Muscle of back (tissue), 13 donors: Measurements from ENCODE around the gene SLFN11. TPM values are rescaled to one million over a fixed set of nuclear protein-coding genes. Genes with fewer than 3 reads are reported as not detected.
"Not testable (repeated sequence)": the region's sequence is repeated elsewhere in the genome, so short reads cannot be mapped to it uniquely, and the experiment has no call there.

Source experiments
- DNase-seq, 3 donors: peaks; one replicate each; pipeline versions ENCODE4 v3.0.0 to v3.0.0-alpha.2; 2013
- long read RNA-seq, 9 donors: transcript quantifications; one replicate each; lab custom pipeline, GENCODE V29; 2026
- polyA plus RNA-seq, 10 donors: library from polyadenylated mRNA; unstranded; fragments of 120-200 nt; gene quantifications; one replicate each; pipeline ENCODE4 v1.2.1, GENCODE V29; 2013; ENCODE audit not compliant: insufficient read length in 10 of 10

Gene SLFN11, protein sequence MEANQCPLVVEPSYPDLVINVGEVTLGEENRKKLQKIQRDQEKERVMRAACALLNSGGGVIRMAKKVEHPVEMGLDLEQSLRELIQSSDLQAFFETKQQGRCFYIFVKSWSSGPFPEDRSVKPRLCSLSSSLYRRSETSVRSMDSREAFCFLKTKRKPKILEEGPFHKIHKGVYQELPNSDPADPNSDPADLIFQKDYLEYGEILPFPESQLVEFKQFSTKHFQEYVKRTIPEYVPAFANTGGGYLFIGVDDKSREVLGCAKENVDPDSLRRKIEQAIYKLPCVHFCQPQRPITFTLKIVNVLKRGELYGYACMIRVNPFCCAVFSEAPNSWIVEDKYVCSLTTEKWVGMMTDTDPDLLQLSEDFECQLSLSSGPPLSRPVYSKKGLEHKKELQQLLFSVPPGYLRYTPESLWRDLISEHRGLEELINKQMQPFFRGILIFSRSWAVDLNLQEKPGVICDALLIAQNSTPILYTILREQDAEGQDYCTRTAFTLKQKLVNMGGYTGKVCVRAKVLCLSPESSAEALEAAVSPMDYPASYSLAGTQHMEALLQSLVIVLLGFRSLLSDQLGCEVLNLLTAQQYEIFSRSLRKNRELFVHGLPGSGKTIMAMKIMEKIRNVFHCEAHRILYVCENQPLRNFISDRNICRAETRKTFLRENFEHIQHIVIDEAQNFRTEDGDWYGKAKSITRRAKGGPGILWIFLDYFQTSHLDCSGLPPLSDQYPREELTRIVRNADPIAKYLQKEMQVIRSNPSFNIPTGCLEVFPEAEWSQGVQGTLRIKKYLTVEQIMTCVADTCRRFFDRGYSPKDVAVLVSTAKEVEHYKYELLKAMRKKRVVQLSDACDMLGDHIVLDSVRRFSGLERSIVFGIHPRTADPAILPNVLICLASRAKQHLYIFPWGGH
- 10 to 100 TPM in 7 of 10 donors, 1 to 10 TPM in 3; 7.5 to 19.9 (median 14.2) TPM for polyA plus RNA-seq
- long read RNA-seq, donor 1 = 0 reads
- long read RNA-seq, donor 2 = 0 reads
- long read RNA-seq, donor 3 = 0 reads
- long read RNA-seq, donor 4, partial matches to known transcripts = 0 of 1 reads
- long read RNA-seq, donor 4, other reads (novel, unspliced or antisense) = 0 of 1 reads
- long read RNA-seq, donor 5 = 0 reads
- long read RNA-seq, donor 6, partial matches to known transcripts = 0 of 2 reads
- long read RNA-seq, donor 6, other reads (novel, unspliced or antisense) = 0 of 2 reads
- long read RNA-seq, donor 7 = 0 reads
- long read RNA-seq, donor 8, partial matches to known transcripts = 0 of 1 reads
- long read RNA-seq, donor 8, other reads (novel, unspliced or antisense) = 0 of 1 reads
- long read RNA-seq, donor 9 = 0 reads

DNA sequence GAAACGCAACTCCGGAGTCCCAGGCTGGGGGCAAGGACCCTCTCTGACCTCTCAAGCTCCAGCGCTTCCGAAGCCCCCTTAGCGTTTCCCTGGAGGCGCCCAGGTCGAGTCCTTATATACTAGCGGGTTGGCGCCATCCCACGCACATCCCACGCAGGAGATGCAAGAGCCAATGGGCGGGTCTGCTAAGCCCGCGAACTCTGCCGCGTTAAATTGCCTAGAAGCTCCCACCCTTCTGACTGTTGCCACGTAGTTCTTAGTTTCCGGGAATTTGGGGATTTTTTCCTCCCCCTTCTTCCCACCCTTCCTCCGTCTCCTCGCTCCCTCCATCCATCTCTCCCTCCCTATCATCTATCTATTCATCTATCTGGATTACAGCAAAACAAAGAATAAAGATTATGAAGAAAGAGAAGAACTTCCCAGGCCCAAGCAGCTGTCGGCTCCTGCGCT, at the start of gene SLFN11:
SLFN11 (minus strand) TSS at position 88 of the 450 bp plus-strand sequence. CDS start 9,814 bp downstream, outside the sequence.
- DNase-seq = peak; percentile 88 to 91 (median 90)

DNA sequence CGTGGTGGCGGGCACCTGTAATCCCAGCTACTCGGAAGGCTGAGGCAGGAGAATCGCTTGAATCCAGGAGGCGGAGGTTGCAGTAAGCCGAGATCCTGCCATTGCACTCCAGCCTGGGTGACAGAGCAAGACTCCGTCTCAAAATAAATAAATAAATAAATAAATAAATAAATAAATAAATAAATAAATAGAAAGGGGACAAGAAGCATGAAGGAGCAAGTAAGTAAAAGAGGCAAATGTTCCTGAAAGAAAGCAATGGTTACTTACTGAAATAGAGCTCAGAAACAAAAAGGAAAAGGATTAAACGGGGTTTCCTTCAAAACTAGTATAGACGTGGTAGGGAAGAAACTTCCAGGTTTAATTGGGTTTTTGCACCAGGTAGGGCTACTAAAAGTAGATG, 47.6 kb upstream of the SLFN11 start:
- not testable (repeated sequence) for DNase-seq

DNA sequence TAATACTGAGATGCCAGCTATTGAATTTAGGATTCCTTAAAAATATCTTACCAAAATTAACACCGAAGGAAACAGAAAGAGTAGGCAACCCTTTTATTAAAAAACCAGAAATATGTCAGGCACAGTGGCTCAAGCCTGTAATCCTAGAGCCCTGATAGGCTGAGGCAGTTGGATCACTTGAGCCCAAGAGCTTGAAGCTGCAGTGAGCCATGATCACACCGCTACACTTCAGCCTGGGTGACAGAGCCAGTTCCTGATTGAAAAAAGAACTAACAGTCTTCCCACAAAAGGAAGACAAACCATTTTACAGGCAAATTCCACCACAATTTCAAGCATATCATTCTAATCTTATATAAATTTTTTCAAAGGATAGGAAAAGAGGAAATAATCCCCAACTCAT, 43.2 kb upstream of the SLFN11 start:
- no peak for DNase-seq

DNA sequence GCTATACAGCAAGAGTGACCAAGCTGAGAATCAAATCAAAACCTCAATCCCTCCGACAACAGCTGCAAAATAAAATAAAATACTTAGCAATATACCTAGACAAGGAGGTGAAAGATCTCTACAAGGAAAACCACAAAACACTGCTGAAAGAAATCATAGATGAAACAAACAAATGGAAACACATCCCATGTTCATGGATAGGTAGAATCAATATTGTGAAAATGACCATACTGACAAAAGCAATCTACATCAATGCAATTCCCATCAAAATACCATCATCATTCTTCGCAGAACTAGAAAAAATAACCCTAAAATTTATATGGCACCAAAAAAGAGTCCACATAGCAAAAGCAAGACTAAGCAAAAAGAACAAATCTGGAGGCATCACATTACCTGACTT, 41.3 kb upstream of the SLFN11 start:
- DNase-seq = not testable (repeated sequence)

DNA sequence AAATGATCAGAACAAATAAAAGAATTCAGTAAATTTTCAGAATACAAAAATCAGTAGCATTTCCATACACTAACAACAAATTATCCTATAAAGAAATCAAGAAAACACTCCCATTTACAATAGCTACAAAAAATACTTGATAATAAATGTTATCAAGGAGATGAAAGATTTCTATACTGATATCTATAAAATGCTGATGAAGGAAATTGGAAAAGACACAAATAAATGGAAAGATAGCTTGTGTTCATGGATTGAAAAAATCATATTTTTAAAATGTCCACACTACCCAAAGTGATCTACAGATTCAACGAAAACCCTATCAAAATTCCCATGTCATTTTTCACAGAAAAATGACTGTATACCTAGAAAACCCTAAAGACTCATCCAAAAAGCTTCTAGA, 40.8 kb upstream of the SLFN11 start:
- DNase-seq = no peak

DNA sequence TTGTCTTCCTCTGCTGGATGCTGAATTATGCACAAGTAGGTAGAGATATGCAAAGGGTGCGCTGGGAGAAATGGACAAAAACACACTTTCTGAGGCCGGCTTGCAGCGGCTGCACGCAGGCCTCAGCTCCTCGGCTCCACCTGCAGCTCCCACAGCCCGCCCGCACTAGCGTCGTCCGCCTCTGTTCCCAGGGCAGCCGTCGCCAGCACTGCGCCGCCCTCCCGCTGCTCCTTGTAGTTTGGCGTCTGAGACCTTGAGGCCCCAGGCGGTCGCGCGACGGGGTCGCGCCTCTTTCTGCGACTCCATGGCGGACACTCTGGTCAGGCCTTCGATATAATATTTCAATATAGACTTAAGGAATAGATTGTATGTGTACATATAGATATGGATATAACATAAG, 34.1 kb upstream of the SLFN11 start:
- no peak for DNase-seq

DNA sequence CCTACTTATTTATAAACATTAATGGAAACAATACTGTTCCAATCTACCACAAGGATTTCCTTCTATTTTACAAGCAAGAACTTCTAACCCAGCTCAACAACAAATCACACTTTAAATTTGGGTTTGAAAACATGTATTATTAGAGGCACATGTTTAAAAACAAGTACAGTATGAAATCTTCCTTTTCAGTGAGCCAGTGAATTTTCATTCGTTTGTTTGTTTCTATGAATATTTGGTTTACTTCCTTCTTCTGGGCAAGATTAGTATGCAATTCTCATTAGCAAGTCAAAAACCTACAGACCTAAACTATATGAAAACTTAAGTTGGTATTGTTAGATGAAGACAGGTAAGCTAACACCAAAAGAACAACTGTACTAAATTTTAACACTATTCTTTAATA, 33.1 kb upstream of the SLFN11 start:
- DNase-seq = no peak

DNA sequence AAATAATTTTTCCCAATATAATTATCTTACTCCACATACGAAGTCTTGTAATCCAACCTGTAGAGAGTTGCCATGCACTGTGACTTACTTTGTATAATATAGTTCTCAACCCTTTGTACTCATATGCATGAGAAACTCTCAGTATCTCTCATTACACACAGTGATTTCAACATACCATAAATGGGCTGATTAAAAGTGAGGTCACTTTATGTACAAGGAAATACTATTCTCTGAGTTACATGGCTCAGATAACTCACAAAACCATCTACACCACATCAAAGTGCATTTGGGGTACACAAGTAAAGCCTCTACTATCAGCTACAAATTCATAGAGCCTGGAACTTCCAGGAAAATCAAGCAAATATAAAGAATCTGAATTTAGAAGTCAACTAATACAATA, 30.9 kb upstream of the SLFN11 start:
- DNase-seq = no peak

DNA sequence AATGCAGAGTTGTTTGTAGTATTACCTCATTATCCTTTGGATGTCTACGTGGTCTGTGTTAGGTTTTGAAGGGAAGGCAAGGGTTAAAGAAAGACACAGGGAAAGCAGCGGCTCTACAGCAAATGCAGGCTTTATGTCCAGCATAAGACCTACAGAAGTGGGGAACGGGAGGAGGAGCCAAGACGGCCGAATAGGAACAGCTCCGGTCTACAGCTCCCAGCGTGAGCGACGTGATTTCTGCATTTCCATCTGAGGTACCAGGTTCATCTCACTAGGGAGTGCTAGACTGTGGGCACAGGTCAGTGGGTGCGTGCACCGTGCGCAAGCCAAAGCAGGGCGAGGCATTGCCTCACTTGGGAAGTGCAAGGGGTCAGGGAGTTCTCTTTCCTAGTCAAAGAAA, 20.4 kb upstream of the SLFN11 start:
- not testable (repeated sequence) for DNase-seq

DNA sequence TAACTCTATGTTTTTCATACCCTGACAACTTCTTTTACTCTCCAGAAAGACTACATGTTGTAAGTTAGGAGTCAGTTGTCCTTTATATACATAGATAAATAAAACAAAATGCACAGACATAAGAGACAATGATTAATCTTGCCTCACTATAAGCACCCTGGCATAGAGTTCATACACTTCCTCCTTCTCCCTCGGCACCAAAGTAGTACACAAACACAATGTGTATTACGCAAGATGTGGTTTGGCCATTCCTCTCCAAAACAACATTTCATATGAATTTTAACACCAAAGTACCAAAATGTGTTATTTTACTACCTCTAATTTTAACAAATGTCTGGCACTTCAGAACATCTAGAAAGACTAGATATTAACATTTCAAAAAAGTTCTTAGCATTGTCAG, 17.2 kb upstream of the SLFN11 start:
- DNase-seq = no peak

DNA sequence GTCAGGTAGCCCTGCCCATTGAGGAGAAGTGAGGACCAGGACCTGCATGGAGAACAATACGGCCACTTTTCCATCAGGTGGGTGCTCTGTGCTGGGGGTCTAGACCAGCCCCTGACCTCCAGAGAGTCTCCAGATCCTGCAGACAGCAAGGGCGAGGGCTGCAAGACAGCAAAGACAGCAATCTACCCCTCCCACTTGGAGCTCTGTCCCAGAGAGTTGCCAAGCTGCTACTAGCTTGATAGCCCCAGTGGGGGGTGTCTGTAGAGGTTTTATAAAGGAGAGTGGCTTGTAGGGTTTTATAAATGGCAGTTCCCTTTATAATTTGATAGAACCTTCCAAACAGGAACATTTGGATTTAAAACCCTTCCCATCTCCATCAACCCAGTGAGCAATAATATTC, 16.7 kb upstream of the SLFN11 start:
- DNase-seq = no peak

DNA sequence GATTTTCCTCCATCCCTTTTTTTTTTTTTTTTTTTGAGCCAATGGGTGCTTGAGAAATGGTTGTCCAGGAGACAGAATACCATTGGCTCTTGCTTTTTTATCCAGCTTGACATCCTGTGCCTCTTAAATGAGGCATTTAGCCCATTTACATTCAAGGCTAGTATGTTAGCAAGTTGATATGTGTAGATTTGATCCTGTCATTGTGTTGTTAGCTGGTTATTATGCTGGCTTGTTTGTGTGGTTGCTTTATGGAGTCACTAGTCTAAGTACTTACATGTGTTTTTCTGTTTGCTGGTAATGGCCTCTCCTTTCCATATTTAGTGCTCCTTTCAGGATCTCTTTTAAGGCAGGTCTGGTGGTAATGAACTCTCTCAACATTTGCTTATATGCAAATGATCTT, 14.1 kb upstream of the SLFN11 start:
- DNase-seq = no peak

DNA sequence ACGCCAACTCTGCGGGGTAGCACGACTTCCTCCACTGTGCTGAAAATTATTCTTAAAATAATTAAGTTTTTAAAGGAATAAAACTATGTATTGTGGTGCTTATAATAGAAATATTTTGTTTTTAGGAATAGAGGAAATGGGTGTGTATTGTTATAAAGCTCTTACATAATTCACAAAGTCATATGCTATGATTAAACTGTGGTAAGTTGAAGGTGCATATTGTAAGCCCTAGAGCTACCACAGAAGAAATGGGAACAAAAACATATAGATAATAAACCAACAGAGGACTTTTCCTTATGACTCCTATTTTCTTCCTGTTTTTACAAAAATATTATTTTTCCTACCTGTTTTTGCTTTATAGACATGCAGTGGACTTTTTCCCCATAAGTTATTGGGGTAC, 4.3 kb upstream of the SLFN11 start:
- DNase-seq = no peak

DNA sequence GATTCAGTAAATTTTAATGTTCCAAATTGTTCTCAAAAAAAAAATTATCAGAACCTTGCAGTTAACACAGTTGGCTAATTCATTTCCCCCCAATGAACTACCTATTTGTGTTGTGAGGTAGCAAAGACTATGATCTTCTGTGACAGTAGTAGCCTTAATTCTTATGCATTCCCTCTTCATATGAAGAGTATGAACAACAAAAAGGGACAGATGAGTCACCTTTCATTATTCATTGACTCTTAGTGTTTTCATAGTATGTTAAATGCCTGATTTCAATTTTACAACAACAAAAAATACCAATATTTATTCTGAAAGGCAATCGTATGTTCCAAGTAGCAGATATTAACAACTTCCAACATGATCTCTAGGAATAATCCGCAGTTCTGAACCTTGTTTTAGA, 3.6 kb upstream of the SLFN11 start:
- DNase-seq = no peak

DNA sequence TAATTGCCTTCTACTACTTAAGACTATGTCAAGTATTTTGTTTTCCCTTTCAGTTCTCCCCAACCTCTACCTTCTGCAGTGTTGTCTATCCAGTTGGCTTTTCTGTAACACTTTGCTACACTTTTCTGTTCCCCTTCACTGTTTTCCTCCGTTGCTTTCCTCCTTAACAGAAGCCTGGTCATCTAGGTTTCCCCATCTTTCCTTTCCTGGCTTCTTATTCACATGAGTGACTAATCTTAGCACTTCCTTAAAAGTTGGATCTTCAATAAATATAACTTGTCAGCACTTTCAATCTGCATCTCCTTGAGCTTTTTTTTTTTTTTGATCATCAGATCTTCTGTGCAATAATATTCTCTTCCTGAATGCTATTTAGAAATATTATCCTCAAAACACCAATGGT, 2.8 kb upstream of the SLFN11 start:
- peak in 2 of 3 donors; percentile 17 to 20 for DNase-seq

DNA sequence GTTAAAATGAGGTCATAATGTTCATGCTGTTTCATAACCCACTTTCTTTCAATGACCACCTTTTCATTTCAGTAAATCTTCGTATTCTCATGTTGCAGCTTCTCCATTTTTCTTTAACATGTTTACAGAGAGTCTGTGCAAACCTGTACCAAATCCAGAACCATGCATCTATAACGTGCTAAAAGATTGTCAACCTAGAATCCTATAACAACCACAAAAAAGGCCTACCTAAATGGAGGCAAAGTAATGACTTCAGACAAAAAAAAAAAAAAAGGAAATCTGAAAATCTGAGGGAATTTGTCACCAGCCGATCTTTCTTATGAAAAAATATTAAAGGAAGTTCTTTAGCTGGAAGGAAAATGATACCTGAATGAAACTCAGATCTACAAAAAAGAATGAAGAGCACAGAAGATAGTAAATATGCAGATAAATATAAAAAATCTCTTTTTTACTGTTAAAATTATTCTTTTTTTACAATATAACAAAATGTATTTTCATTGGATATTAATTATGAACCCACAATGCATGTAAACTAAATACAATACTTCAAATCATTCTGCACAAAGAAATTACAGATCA, 1.4 kb upstream of the SLFN11 start:
- DNase-seq = no peak

DNA sequence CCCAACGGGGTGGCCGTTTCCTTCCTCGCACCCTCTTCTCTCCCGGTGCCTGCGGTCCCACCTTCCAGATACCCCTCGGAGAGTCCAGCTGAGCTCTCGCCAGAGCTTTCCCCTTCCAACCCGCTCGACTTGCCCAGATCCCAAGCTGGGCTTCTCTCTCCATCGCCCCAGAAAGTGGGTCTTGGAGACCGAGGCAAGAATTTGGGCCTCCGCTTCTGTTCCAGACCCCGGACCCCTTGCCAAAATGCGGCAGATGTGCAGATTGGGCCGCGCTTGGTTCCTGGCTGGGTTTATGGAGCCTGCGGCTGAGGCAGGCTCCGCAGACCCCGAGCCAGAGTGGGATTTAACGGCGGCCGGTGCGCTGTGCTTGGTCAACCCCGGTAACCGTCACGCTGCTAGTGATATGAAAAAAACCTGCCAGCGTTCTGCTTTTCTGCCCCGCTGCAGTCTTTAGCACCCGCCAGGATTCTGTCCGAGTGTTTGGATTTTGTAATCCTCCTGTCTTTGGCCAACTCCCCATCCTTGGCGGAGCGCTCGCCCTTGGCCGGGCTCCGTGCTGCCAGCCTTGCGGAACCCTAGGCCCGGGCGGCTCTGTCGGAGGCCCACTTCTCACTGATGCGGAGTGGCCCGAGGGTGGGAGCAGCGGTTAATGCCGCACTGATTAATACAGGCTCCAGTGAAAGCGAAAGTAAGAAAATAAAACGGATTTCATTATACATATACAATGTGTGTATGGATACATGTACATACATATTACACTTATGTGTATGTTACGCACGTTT, 754 bp upstream of the SLFN11 start:
- DNase-seq = peak; percentile 41 to 84 (median 62)

DNA sequence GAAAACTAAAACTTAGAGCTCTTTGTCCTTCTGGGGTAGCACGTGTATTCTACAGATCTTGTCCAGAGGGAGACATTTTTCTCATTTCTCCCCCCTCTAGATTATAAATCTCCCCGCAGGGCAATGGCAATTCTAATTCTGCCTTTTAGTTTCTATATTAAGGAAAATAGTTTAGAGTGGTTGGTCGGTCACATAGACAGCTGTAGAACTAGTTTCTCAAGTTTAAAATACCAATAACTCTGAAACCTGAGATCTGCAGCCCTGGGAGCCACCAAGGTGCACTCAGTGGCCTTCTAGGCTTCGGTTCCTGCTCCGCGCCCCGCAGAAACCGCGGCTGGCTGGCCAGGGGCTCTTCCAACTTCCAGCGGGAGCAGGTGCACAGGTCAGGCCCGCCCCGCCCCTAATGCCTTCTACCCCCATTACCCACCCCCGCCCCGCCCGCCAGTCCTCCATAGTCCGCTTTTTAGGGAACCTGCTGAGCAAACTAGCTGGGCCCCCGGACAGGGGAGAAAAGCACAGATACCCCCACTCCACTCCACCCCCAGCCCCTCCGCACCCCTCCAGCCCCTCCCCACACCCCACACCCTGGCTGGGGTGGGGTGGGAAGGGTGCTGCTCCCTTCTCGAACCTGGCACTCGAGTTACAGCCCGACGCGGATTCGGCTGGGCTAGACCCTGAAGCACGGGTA, 431 bp downstream of the SLFN11 start:
- peak in 2 of 3 donors; percentile 7 to 36 for DNase-seq

DNA sequence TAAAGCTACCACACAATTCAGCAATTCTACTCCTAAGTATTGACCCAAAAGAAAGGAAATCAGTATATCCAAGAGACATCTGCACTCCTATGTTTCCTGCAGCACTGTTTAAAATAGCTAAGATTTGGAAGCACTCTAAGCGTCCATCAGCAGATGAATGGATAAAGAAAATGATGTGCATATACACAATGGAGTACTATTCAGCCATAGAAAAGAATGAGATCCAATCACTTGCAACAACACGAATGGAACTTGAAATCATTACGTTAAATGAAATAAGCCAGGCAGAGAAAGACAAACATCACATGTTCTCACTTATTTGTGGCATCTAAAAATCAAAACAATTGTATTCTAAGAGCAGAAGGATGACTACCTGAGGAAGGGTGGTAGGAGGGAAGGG, 1.5 kb downstream of the SLFN11 start:
- no peak for DNase-seq
